Osteocyte (in vitro differentiated cells): ENCODE data around the gene IQCH. TPM values are rescaled to one million over a fixed set of nuclear protein-coding genes. Genes with fewer than 3 reads are reported as not detected.

ENCODE experiments used
- DNase-seq: peaks from one replicate; pipeline ENCODE4 v3.0.0; 2021; ENCODE audit warnings: mixed read lengths; ENCODE audit not compliant: unreplicated experiment; ENCODE audit errors: extremely low spot score
- H3K27ac Mint-ChIP-seq: one replicate; pipeline ENCODE4 v1.8.0; 2021; ENCODE audit warnings: mild to moderate bottlenecking, mixed read lengths; ENCODE audit not compliant: unreplicated experiment
- H3K27me3 Mint-ChIP-seq: one replicate; pipeline ENCODE4 v1.8.0; 2021; ENCODE audit warnings: mixed read lengths; ENCODE audit not compliant: unreplicated experiment
- H3K36me3 Mint-ChIP-seq: one replicate; pipeline ENCODE4 v1.8.0; 2021; ENCODE audit warnings: mixed read lengths; ENCODE audit not compliant: unreplicated experiment
- H3K4me1 Mint-ChIP-seq: one replicate; pipeline ENCODE4 v1.8.0; 2021; ENCODE audit warnings: mixed read lengths; ENCODE audit not compliant: unreplicated experiment
- H3K4me3 Mint-ChIP-seq: one replicate; pipeline ENCODE4 v1.8.0; 2021; ENCODE audit warnings: mild to moderate bottlenecking, moderate library complexity, mixed read lengths; ENCODE audit not compliant: unreplicated experiment
- H3K9me3 Mint-ChIP-seq: one replicate; pipeline ENCODE4 v1.8.0; 2021; ENCODE audit warnings: mixed read lengths; ENCODE audit not compliant: unreplicated experiment
- CTCF ChIP-seq: fragments of 200-600 bp; sonication (generic); IDR thresholded peaks from 2 replicates; pipeline ENCODE4 v1.5.0; 2021; ENCODE audit warnings: antibody characterized with exemption, mild to moderate bottlenecking, moderate library complexity
- total RNA-seq: library from RNA; stranded (reverse); gene quantifications from 2 replicates; pipeline ENCODE4 v1.2.1, GENCODE V29; 2021

IQCH gene
- total RNA-seq, 1 donor from 2014 or later, result 2.0 TPM

DNA sequence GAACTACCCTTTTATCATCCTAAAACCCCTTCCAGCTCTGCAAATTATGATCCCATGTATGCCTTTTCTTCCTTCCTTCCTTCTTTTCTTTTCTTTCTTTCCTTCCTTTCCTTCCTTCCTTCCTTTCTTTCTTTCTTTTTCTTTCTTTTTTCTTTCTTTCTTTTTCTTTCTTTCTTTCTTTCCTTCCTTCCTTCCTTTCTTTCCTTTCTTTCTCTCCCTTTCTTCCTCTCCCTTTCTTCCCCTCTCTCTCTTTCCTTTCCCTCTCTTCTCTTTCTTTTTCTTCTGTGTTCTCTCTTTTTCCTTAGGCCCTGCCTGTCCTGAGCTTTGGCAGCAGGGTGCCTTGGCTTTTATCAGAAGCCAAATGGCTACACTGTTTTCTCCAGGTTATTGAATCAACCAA is 66.8 kb downstream of the IQCH start:
- Mint-ChIP-seq H3K27me3 (peaks cover 12% of the 10 kb centered on the region), H3K36me3 (peaks cover 1% of the 10 kb centered on the region), H3K27ac (no peak overlapping the region), H3K9me3 (peaks cover 5% of the 10 kb centered on the region), H3K4me1 (no peaks in the 10 kb centered on the region), H3K4me3 (no peak overlapping the region)
- no peak for DNase-seq
- no peak for TF ChIP-seq CTCF

DNA sequence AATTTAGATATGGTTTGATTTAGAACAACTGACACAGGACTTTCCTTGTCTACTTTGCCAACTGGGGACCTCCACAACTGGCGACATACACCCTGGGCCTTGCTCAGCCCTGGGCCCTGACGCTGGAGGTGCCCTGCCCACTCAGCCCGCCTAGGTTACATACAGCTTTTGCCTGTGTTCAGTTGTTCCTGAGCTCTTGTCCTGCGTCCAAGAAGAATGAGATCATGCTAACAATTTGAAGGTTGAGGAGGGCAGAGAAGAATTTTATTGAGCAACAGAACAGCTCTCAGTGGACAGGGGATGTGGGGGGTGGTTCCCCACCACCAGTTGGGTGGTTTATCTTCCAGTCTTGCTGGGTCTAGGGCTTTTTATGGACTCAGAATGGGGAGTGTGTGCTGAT is 67.9 kb downstream of the IQCH start:
- no peak for TF ChIP-seq CTCF
- Mint-ChIP-seq H3K27me3 (peaks cover 9% of the 10 kb centered on the region), H3K36me3 (peaks cover 3% of the 10 kb centered on the region), H3K4me3 (no peak overlapping the region), H3K27ac (no peak overlapping the region), H3K4me1 (no peaks in the 10 kb centered on the region), H3K9me3 (peaks cover 7% of the 10 kb centered on the region)
- DNase-seq, result no peak

DNA sequence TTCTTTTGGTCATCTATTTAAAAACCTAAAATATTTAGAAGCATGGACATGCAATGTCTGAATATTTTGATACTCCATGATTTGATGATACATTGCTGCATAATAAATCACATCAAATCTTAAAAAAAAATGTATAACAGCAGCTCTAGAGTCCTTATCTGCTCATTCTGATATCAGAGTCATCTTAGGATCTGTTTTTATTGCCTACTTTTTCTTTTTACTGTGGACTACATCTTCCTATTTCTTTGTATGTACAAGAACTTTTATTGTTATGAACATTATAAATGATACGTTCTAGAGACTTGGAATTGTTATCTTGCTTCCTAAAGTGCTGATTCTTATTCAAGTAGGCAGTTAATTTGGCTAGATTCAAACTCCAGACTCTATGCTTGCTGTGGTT is 72.7 kb downstream of the IQCH start:
- H3K4me1 Mint-ChIP-seq, result no peaks in the 10 kb centered on the region
- peaks cover under 1% of the 10 kb centered on the region for H3K27me3 Mint-ChIP-seq
- no peak overlapping the region for H3K27ac Mint-ChIP-seq
- DNase-seq, result no peak
- peaks cover 12% of the 10 kb centered on the region for H3K9me3 Mint-ChIP-seq
- H3K4me3 Mint-ChIP-seq, result no peak overlapping the region
- TF ChIP-seq CTCF, result no peak
- peaks cover 4% of the 10 kb centered on the region for H3K36me3 Mint-ChIP-seq

- TF ChIP-seq CTCF, result no peak
Observed at GRCh38 chr15:67327737-67328136, 73.2 kb downstream of the IQCH start.

GRCh38 chr15:67329984-67330733 is 75.6 kb downstream of the IQCH start:
- Mint-ChIP-seq H3K27me3 (peaks cover 6% of the 10 kb centered on the region), H3K9me3 (peaks cover 7% of the 10 kb centered on the region), H3K4me1 (no peaks in the 10 kb centered on the region), H3K4me3 (no peak overlapping the region), H3K27ac (no peak overlapping the region), H3K36me3 (peaks cover 2% of the 10 kb centered on the region)
- TF ChIP-seq CTCF, result no peak
- no peak for DNase-seq

More at GRCh38 chr15:67327737-67328136, 73.2 kb downstream of the IQCH start:
- Mint-ChIP-seq H3K4me3 (no peak overlapping the region), H3K27me3 (peaks cover 4% of the 10 kb centered on the region), H3K27ac (no peak overlapping the region), H3K4me1 (no peaks in the 10 kb centered on the region), H3K9me3 (peaks cover 8% of the 10 kb centered on the region), H3K36me3 (peaks cover 4% of the 10 kb centered on the region)
- no peak for DNase-seq
